Measurements from ENCODE around the gene ITGAD.

DNA sequence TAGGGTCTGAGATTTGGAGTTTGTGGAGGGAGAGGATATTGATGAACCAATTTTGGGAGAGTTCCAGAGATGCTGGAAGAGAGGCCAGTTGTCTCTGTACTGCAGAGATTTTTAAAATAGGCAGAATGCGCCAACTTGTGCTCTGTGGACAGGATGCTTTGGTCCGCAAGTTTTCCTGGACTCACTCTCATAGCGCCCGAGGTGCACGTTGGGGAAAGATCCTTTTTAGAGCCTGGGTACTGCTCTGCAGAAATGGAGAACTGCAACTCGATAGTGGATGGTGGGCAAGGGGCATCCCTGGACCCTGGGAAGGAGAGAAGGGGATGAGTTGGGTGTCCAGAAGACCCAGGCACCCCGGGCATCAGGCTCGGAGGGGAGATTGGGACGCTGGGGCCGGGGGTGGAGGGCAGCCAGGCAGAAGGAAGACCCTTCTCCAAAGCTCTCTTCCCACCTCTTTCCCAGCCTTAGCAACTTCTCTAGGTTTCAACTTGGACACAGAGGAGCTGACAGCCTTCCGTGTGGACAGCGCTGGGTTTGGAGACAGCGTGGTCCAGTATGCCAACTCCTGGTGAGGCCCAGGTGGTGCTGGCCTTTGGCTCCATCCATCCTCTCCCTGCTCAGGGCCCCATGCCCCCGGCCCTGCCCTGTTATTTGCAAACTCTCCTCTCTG, 37.6 kb upstream of the ITGAD start:
- TF ChIP-seq POLR2A (IDR thresholded peaks at IDR 0.05; ENCODE audit: low read depth, low read length): no peak
- TF ChIP-seq POLR2AphosphoS5 (IDR thresholded peaks at IDR 0.05; ENCODE audit: low read depth, low read length): no peak

Data from GM12892 (cell line).